CD14-positive monocyte (primary cell): ENCODE data around the gene OARD1. TPM values are rescaled to one million over a fixed set of nuclear protein-coding genes. Genes with fewer than 3 reads are reported as not detected.

Experiments used
- DNase-seq, 3 donors: peaks; one replicate each; pipeline ENCODE4 v3.0.0-alpha.2; 2011 to 2022
- H2AFZ ChIP-seq: 2 replicates; pipeline ENCODE4 v1.6.0; 2012; ENCODE audit warnings: mild to moderate bottlenecking, low read depth, low read length, inconsistent platforms; ENCODE audit not compliant: insufficient read depth, poor library complexity, severe bottlenecking
- H3K27ac ChIP-seq, 2 donors: 1 replicate in 1 of 2; 2 replicates in 1 of 2; pipeline ENCODE4 v1.5.1; 2012 to 2013; ENCODE audit warnings: low read length in 2 of 2, control low read depth in 1 of 2, inconsistent platforms in 1 of 2, low read depth in 1 of 2, mild to moderate bottlenecking in 1 of 2
- H3K27me3 ChIP-seq, 2 donors: one replicate each; pipeline versions ENCODE4 v1.6.0 to v1.6.1; 2011 to 2013; ENCODE audit warnings: low read length in 2 of 2; ENCODE audit not compliant: control insufficient read depth in 2 of 2, insufficient read depth in 2 of 2
- H3K36me3 ChIP-seq, 2 donors: replicated peaks in 1 of 2; 1 replicate in 1 of 2; 2 replicates in 1 of 2; pipeline versions ENCODE4 v1.5.1 to v1.6.1; 2012 to 2013; ENCODE audit warnings: low read length in 2 of 2, control low read depth in 1 of 2, inconsistent platforms in 1 of 2, mild to moderate bottlenecking in 1 of 2; ENCODE audit not compliant: insufficient read depth in 2 of 2, control insufficient read depth in 1 of 2
- H3K4me1 ChIP-seq, 2 donors: 1 replicate in 1 of 2; 2 replicates in 1 of 2; pipeline versions ENCODE4 v1.5.1 to v1.6.1; 2012 to 2013; ENCODE audit warnings: low read length in 2 of 2, control low read depth in 1 of 2, inconsistent platforms in 1 of 2, mild to moderate bottlenecking in 1 of 2, moderate library complexity in 1 of 2; ENCODE audit not compliant: insufficient read depth in 2 of 2, control insufficient read depth in 1 of 2
- H3K4me2 ChIP-seq: replicated peaks from 2 replicates; pipeline ENCODE3; 2012; ENCODE audit warnings: low read length, moderate library complexity, mild to moderate bottlenecking; ENCODE audit not compliant: poor library complexity, severe bottlenecking; ENCODE audit errors: extremely low read depth
- H3K4me3 ChIP-seq, 3 experiments: fragments of 200-600 bp in 1 of 3; sonication (generic) in 1 of 3; replicated peaks in 1 of 3; 1 replicate in 2 of 3; 2 replicates in 1 of 3; pipeline ENCODE4 v1.5.1; 2011 to 2013; ENCODE audit warnings: low read length in 3 of 3, mild to moderate bottlenecking in 3 of 3, control low read depth in 2 of 3, low read depth in 2 of 3, inconsistent platforms in 1 of 3, moderate library complexity in 1 of 3
- H3K79me2 ChIP-seq: 2 replicates; pipeline ENCODE4 v1.6.0; 2012; ENCODE audit warnings: mild to moderate bottlenecking, control low read depth, inconsistent platforms, low read length, moderate library complexity; ENCODE audit not compliant: insufficient read depth
- H3K9ac ChIP-seq: 2 replicates; pipeline ENCODE4 v1.6.0; 2017; ENCODE audit warnings: low read length, mild to moderate bottlenecking; ENCODE audit not compliant: insufficient read depth, poor library complexity, severe bottlenecking
- H3K9me3 ChIP-seq, 2 donors: replicated peaks in 1 of 2; 1 replicate in 1 of 2; 2 replicates in 1 of 2; pipeline versions ENCODE4 v1.5.1 to v1.6.1; 2012 to 2013; ENCODE audit warnings: low read length in 2 of 2, control low read depth in 1 of 2; ENCODE audit not compliant: control insufficient read depth in 1 of 2, insufficient read depth in 1 of 2
- H4K20me1 ChIP-seq: 2 replicates; pipeline ENCODE4 v1.6.0; 2012; ENCODE audit warnings: mild to moderate bottlenecking, low read length, control low read depth, moderate library complexity; ENCODE audit not compliant: insufficient read depth
- H3K27ac Mint-ChIP-seq, 7 donors: one replicate each; pipeline ENCODE4 v1.8.0; 2020; ENCODE audit warnings: mild to moderate bottlenecking in 7 of 7, mixed read lengths in 7 of 7, moderate library complexity in 6 of 7, inconsistent platforms in 2 of 7
- H3K27me3 Mint-ChIP-seq, 3 donors: one replicate each; pipeline ENCODE4 v1.8.0; 2021 to 2022; ENCODE audit warnings: low read depth in 3 of 3, mild to moderate bottlenecking in 3 of 3, mixed read lengths in 3 of 3, moderate library complexity in 3 of 3, inconsistent platforms in 1 of 3
- H3K36me3 Mint-ChIP-seq, 2 donors: one replicate each; pipeline ENCODE4 v1.8.0; 2020; ENCODE audit warnings: mixed read lengths in 2 of 2, inconsistent platforms in 1 of 2, mild to moderate bottlenecking in 1 of 2
- H3K4me1 Mint-ChIP-seq: one replicate; pipeline ENCODE4 v1.8.0; 2020; ENCODE audit warnings: mild to moderate bottlenecking, mixed read lengths
- H3K4me3 Mint-ChIP-seq, 2 donors: one replicate each; pipeline ENCODE4 v1.8.0; 2020; ENCODE audit warnings: mild to moderate bottlenecking in 2 of 2, mixed read lengths in 2 of 2, moderate library complexity in 1 of 2
- H3K9me3 Mint-ChIP-seq, 7 donors: one replicate each; pipeline ENCODE4 v1.8.0; 2020 to 2022; ENCODE audit warnings: mixed read lengths in 7 of 7, mild to moderate bottlenecking in 6 of 7, moderate library complexity in 6 of 7, inconsistent platforms in 2 of 7
- CTCF ChIP-seq: fragments of 200-600 bp; IDR thresholded peaks from one replicate; pipeline ENCODE4 v1.8.0; 2022; ENCODE audit warnings: antibody characterized with exemption, mild to moderate bottlenecking
- WGBS: methylation state at CpG from one replicate; pipeline ENCODE4 v1.1.5; 2013; ENCODE audit warnings: missing lambda C conversion rate; ENCODE audit not compliant: insufficient coverage; 5-methylcytosine and 5-hydroxymethylcytosine counted together
- intact Hi-C, 2 donors: fragments of 100-400 bp; cut with micrococcal nuclease; formaldehyde crosslinking; loops; one replicate each; pipeline versions ENCODE4 v1.15.0 to v1.15.1; 2023
- polyA plus RNA-seq, 3 donors: library from polyadenylated mRNA; depleted of rRNA in 1 of 3; unstranded in 2 of 3; stranded (reverse) in 1 of 3; fragments of 300-500 nt in 2 of 3; fragments of >200 nt in 1 of 3; fragmentation: Illumina TruSeq in 2 of 3; gene quantifications; 1 replicate in 2 of 3; 2 replicates in 1 of 3; pipeline ENCODE4 v1.2.3, GENCODE V29; 2012 to 2021

Gene OARD1
- polyA plus RNA-seq, 3 donors = 6.5 to 23.6 (median 16.8) TPM

GRCh38 chr6:41056768-41057490, 15.2 kb downstream of the OARD1 start:
- H3K4me1 Mint-ChIP-seq = peaks cover 9% of the 10 kb centered on the region
- H3K27ac Mint-ChIP-seq = peak overlapping the region in 2 of 7 donors; percentile 3 to 16
- no peak overlapping the region for H3K9ac ChIP-seq
- H4K20me1 ChIP-seq = no peaks in the 10 kb centered on the region
- DNase-seq = no peak
- no peak overlapping the region for H3K4me3 Mint-ChIP-seq
- intact Hi-C loops = no loop called here
- H3K9me3 Mint-ChIP-seq = peaks cover 0 to 2% (median 0%) of the 10 kb centered on the region in 7 donors
- H3K79me2 ChIP-seq = no peaks in the 10 kb centered on the region
- no peak overlapping the region for H3K4me3 ChIP-seq
- peaks cover 7 to 8% of the 10 kb centered on the region in 2 donors for H3K4me1 ChIP-seq
- peaks cover 5 to 14% of the 10 kb centered on the region in 2 donors for H3K36me3 ChIP-seq
- H3K27me3 ChIP-seq = no peaks in the 10 kb centered on the region
- no peak for TF ChIP-seq CTCF
- H3K27me3 Mint-ChIP-seq = peaks cover 0 to 4% (median 0%) of the 10 kb centered on the region in 3 donors
- H3K4me2 ChIP-seq = no peak overlapping the region
- 96% methylated on average over 4 of the region's 6 CpGs for WGBS
- no peak overlapping the region for H3K27ac ChIP-seq
- H3K9me3 ChIP-seq = no peaks in the 10 kb centered on the region
- H3K36me3 Mint-ChIP-seq = peaks cover 28 to 29% of the 10 kb centered on the region in 2 donors
- no peak overlapping the region for H2AFZ ChIP-seq

- peaks cover 0 to 2% (median 0%) of the 10 kb centered on the region in 7 donors for H3K9me3 Mint-ChIP-seq
- intact Hi-C loops = no loop called here
Measured at GRCh38 chr6:41055149-41055548, 17.0 kb downstream of the OARD1 start.

More at GRCh38 chr6:41055149-41055548, 17.0 kb downstream of the OARD1 start:
- no peak for DNase-seq
- peak overlapping the region in 1 of 7 donors; percentile 6 for H3K27ac Mint-ChIP-seq
- no peaks in the 10 kb centered on the region for H3K9me3 ChIP-seq
- H4K20me1 ChIP-seq = no peaks in the 10 kb centered on the region
- H3K79me2 ChIP-seq = no peaks in the 10 kb centered on the region
- H3K27me3 ChIP-seq = no peaks in the 10 kb centered on the region
- peaks cover 15% of the 10 kb centered on the region in 2 donors for H3K36me3 Mint-ChIP-seq
- no peaks in the 10 kb centered on the region for H3K36me3 ChIP-seq
- TF ChIP-seq CTCF = no peak
- H3K4me1 Mint-ChIP-seq = peaks cover 16% of the 10 kb centered on the region
- peaks cover 0 to 4% (median 0%) of the 10 kb centered on the region in 3 donors for H3K27me3 Mint-ChIP-seq
- H3K9ac ChIP-seq = no peak overlapping the region
- 44% methylated on average over 2 of the region's 3 CpGs for WGBS
- no peak overlapping the region for H2AFZ ChIP-seq
- H3K4me3 Mint-ChIP-seq = no peak overlapping the region
- H3K4me3 ChIP-seq = no peak overlapping the region
- H3K4me2 ChIP-seq = no peak overlapping the region
- no peak overlapping the region for H3K27ac ChIP-seq
- H3K4me1 ChIP-seq = peaks cover 19% of the 10 kb centered on the region in 2 donors
